OCI-LY1 (cell line): ENCODE measurements around the gene EPN2.

ENCODE experiments used
- CTCF ChIP-seq: fragments of 200-600 bp; sonication (generic), shearing (Covaris generic); IDR thresholded peaks from 2 replicates; pipeline ENCODE4 v1.5.1; 2017; ENCODE audit warnings: mild to moderate bottlenecking, antibody characterized with exemption, low read length, moderate library complexity, mixed read lengths
- EZH2 ChIP-seq: fragments of 200-600 bp; sonication (generic), shearing (Covaris generic); IDR thresholded peaks from 2 replicates; pipeline ENCODE4 v1.8.0; 2017; ENCODE audit warnings: borderline replicate concordance, mixed run types, mild to moderate bottlenecking, antibody characterized with exemption, low read length, moderate library complexity, mixed read lengths

- TF ChIP-seq CTCF: no peak
- TF ChIP-seq EZH2: no peak
Measured at GRCh38 chr17:19333132-19333440, 95.9 kb downstream of the EPN2 start.
